ENCODE measurements around the gene AHI1.

- TF ChIP-seq CTCF (IDR thresholded peaks at IDR 0.05), result no peak
- no peak for TF ChIP-seq POLR2AphosphoS5 (IDR thresholded peaks at IDR 0.05)
Measured at GRCh38 chr6:135334169-135334568, 163.4 kb downstream of the AHI1 start.
